SJSA1 (cell line): ENCODE data around the gene TPI1. TPM values are rescaled to one million over a fixed set of nuclear protein-coding genes. Genes with fewer than 3 reads are reported as not detected.
A peak's percentile ranks its signal among the peaks of the same experiment; 100 is the strongest.
"Not testable (repeated sequence)": the region's sequence is repeated elsewhere in the genome, so short reads cannot be mapped to it uniquely, and the experiment has no call there.

Experiments used
- DNase-seq, 2 experiments: peaks; one replicate each; pipeline ENCODE4 v3.0.0-alpha.2; 2015 to 2020; ENCODE audit warnings: low spot score in 2 of 2, low read depth in 1 of 2
- H3K27ac ChIP-seq: fragments of 250-450 bp; sonication (Bioruptor Pico); 2 replicates; pipeline ENCODE4 v1.5.1; 2020; ENCODE audit warnings: mild to moderate bottlenecking, moderate library complexity
- H3K27me3 ChIP-seq: fragments of 250-450 bp; sonication (Bioruptor Pico); replicated peaks from 2 replicates; pipeline ENCODE4 v1.5.1; 2020; ENCODE audit warnings: mild to moderate bottlenecking, moderate library complexity
- H3K36me3 ChIP-seq: fragments of 250-450 bp; sonication (Bioruptor Pico); 2 replicates; pipeline ENCODE4 v1.5.1; 2020; ENCODE audit warnings: mild to moderate bottlenecking
- H3K4me1 ChIP-seq: fragments of 250-450 bp; sonication (Bioruptor Pico); replicated peaks from 2 replicates; pipeline ENCODE4 v1.6.1; 2021; ENCODE audit warnings: mild to moderate bottlenecking
- H3K4me3 ChIP-seq: fragments of 250-450 bp; sonication (Bioruptor Pico); 2 replicates; pipeline ENCODE4 v1.5.1; 2020; ENCODE audit warnings: mild to moderate bottlenecking
- H3K9me3 ChIP-seq: fragments of 250-450 bp; sonication (Bioruptor Pico); replicated peaks from 2 replicates; pipeline ENCODE4 v1.5.1; 2020; ENCODE audit warnings: mild to moderate bottlenecking
- total RNA-seq: library from RNA; depleted of rRNA; stranded (reverse); fragments of >200 nt; shearing (Covaris generic); gene quantifications from 2 replicates; pipeline ENCODE4 v1.2.3, GENCODE V29; 2014

TPI1 gene
- total RNA-seq, 1 experiment from 2014 or later, result 1,911 TPM

- Histone ChIP-seq H3K4me1 (peaks cover 18% of the 10 kb centered on the region), H3K27ac (peak overlapping the region; percentile 93), H3K27me3 (no peaks in the 10 kb centered on the region), H3K36me3 (peaks cover 5% of the 10 kb centered on the region), H3K4me3 (peak overlapping the region; percentile 33), H3K9me3 (no peaks in the 10 kb centered on the region)
- DNase-seq, result peak; percentile 98 to 99
Measured at GRCh38 chr12:6890789-6891645, 23.7 kb downstream of the TPI1 start.

- Histone ChIP-seq H3K36me3 (peaks cover 5% of the 10 kb centered on the region), H3K4me3 (peak overlapping the region; percentile 33), H3K9me3 (no peaks in the 10 kb centered on the region), H3K27ac (peak overlapping the region; percentile 61), H3K4me1 (peaks cover 18% of the 10 kb centered on the region), H3K27me3 (no peaks in the 10 kb centered on the region)
- DNase-seq, result no peak
Measured at GRCh38 chr12:6891646-6892001, 24.3 kb downstream of the TPI1 start.

DNA sequence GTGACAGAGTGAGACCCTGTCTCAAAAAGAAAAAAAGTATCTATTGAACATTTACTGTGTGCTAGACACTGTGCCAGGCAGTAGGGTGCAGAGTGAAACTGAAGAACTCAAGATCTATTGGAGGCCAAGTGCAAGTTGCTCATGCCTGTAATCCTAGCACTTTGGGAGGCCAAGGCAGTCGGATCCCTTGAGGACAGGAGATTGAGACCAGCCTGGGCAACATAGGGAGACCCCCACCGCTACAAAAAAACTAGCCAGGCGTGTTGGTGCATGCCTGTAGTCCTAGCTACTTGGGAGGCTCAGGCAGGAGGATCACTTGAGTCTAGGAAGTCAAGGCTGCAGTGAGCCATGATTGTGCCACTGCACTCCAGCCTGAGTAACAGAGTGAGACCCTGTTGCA, 25.4 kb downstream of the TPI1 start:
- H3K27me3 ChIP-seq, H3K4me3 ChIP-seq, H3K27ac ChIP-seq, DNase-seq, H3K9me3 ChIP-seq, H3K36me3 ChIP-seq: not testable (repeated sequence)
- H3K4me1 ChIP-seq, result peaks cover 18% of the 10 kb centered on the region

DNA sequence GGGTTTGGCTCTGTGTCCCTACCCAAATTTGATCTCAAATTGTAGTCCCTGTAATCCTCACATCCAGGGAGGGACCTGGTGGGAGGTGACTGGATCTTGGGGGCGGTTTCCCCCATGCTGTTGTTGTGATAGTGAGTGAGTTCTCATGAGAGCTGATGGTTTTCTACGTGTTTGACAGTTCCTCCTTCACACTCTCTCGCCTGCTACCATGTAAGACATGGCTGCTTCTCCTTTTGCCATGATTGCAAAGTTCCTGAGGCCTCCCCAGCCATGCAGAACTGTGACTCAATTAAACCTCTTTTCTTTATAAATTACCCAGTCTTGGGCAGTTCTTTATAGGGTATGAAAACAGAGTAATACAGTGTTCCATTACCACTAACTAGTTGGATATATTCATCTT, 27.0 kb downstream of the TPI1 start:
- Histone ChIP-seq H3K9me3 (no peaks in the 10 kb centered on the region), H3K4me1 (peaks cover 14% of the 10 kb centered on the region), H3K27ac (no peak overlapping the region), H3K36me3 (no peaks in the 10 kb centered on the region), H3K27me3 (no peaks in the 10 kb centered on the region), H3K4me3 (no peak overlapping the region)
- no peak for DNase-seq

- no peaks in the 10 kb centered on the region for H3K36me3 ChIP-seq
- no peaks in the 10 kb centered on the region for H3K9me3 ChIP-seq
- H3K4me1 ChIP-seq, result peaks cover 9% of the 10 kb centered on the region
- no peak overlapping the region for H3K27ac ChIP-seq
- H3K4me3 ChIP-seq, result no peak overlapping the region
- no peaks in the 10 kb centered on the region for H3K27me3 ChIP-seq
- DNase-seq, result no peak
Measured at GRCh38 chr12:6896846-6897435, 29.6 kb downstream of the TPI1 start.

DNA sequence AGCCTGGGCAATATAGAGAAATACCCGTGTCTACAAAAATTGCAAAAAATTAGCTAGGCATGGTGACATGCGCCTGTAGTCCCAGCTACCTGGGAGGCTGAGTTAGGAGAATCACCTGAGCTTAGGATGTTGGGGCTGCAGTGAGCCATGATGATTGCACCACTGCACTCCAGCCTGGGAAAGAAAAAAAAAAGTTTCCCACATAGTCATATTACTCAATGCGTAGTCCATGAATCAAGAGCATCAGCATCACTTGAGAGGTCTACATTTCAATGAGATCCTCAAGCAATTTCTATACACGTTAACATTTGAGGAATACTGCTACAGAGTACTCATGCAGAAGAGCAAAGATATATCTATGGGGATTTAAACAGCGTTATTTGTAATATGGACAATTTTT, 32.1 kb downstream of the TPI1 start:
- Histone ChIP-seq H3K4me3 (no peak overlapping the region), H3K4me1 (peaks cover 18% of the 10 kb centered on the region), H3K27me3 (no peaks in the 10 kb centered on the region), H3K36me3 (no peaks in the 10 kb centered on the region), H3K27ac (no peak overlapping the region), H3K9me3 (no peaks in the 10 kb centered on the region)
- no peak for DNase-seq

- Histone ChIP-seq H3K9me3 (no peaks in the 10 kb centered on the region), H3K4me3 (no peak overlapping the region), H3K36me3 (no peaks in the 10 kb centered on the region), H3K27ac (no peak overlapping the region), H3K27me3 (no peaks in the 10 kb centered on the region), H3K4me1 (peaks cover 21% of the 10 kb centered on the region)
- peak in 1 of 2 experiments; percentile 21 for DNase-seq
Measured at GRCh38 chr12:6899837-6900519, 32.6 kb downstream of the TPI1 start.

- no peak for DNase-seq
Measured at GRCh38 chr12:6902448-6902847, 35.1 kb downstream of the TPI1 start.

GRCh38 chr12:6903722-6904121, 36.4 kb downstream of the TPI1 start:
- no peak overlapping the region for H3K27ac ChIP-seq
- H3K4me1 ChIP-seq, result peaks cover 27% of the 10 kb centered on the region
- no peaks in the 10 kb centered on the region for H3K9me3 ChIP-seq
- H3K36me3 ChIP-seq, result 0 out of 2 replicates have a peak, but pooled peaks cover 7% of the 10 kb centered on the region
- no peaks in the 10 kb centered on the region for H3K27me3 ChIP-seq
- DNase-seq, result no peak
- H3K4me3 ChIP-seq, result no peak overlapping the region

More at GRCh38 chr12:6902448-6902847, 35.1 kb downstream of the TPI1 start:
- H3K27me3 ChIP-seq, result no peaks in the 10 kb centered on the region
- no peak overlapping the region for H3K27ac ChIP-seq
- 0 out of 2 replicates have a peak, but pooled peaks cover 7% of the 10 kb centered on the region for H3K36me3 ChIP-seq
- peaks cover 27% of the 10 kb centered on the region for H3K4me1 ChIP-seq
- no peak overlapping the region for H3K4me3 ChIP-seq
- H3K9me3 ChIP-seq, result no peaks in the 10 kb centered on the region

- peaks cover 27% of the 10 kb centered on the region for H3K4me1 ChIP-seq
- peak; percentile 93 to 97 for DNase-seq
- H3K27me3 ChIP-seq, result no peaks in the 10 kb centered on the region
- H3K9me3 ChIP-seq, result no peaks in the 10 kb centered on the region
- peak within 1 kb of the TSS; percentile 61 for H3K4me3 ChIP-seq
- 0 out of 2 replicates have a peak, but pooled peaks cover 7% of the 10 kb centered on the region for H3K36me3 ChIP-seq
- peak within 1 kb of the TSS; percentile 64 for H3K27ac ChIP-seq
Measured at GRCh38 chr12:6904280-6905276, 37.2 kb downstream of the TPI1 start, which contains the start of gene LRRC23. LRRC23 (plus strand) TSS chr12:6904822; CDS start chr12:6905634, 812 bp downstream.

GRCh38 chr12:6905414-6906040, 38.2 kb downstream of the TPI1 start:
- Histone ChIP-seq H3K36me3 (0 out of 2 replicates have a peak, but pooled peaks cover 7% of the 10 kb centered on the region), H3K4me1 (peaks cover 18% of the 10 kb centered on the region), H3K27me3 (no peaks in the 10 kb centered on the region), H3K4me3 (peak overlapping the region; percentile 61), H3K9me3 (no peaks in the 10 kb centered on the region), H3K27ac (no peak overlapping the region)
- DNase-seq, result no peak

DNA sequence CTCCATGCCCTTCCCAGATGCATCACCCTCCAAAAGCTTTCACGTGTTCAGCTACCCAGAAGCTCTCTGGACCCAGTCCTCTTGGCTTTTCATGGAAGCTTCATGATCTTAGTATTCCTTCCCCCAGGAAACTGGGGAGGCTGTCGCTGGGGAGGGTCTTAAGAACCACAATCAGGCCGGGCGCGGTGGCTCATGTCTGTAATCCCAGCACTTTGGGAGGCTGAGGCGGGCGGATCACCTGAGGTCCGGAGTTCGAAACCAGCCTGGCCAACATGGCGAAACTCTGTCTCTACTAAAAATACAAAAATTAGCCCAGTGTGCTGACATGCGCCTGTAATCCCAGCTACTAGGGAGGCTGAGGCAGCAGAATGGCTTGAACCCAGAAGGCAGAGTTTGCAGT, 40.8 kb downstream of the TPI1 start:
- H3K27ac ChIP-seq, DNase-seq, H3K9me3 ChIP-seq, H3K36me3 ChIP-seq, H3K4me3 ChIP-seq, H3K27me3 ChIP-seq: not testable (repeated sequence)
- H3K4me1 ChIP-seq, result peaks cover 18% of the 10 kb centered on the region
